Measurements from ENCODE around the gene LCN15. TPM values are rescaled to one million over a fixed set of nuclear protein-coding genes. Genes with fewer than 3 reads are reported as not detected.
A peak's percentile ranks its signal among the peaks of the same experiment; 100 is the strongest.

The LCN15 gene
- total RNA-seq, 1 donor from 2014 or later, result not detected

- H3K27me3 Mint-ChIP-seq (ENCODE audit: low read depth, unreplicated experiment), result no peaks in the 10 kb centered on the region
- Histone ChIP-seq H3K4me3 (ENCODE audit: insufficient read depth, low read depth, low read length) (no peak within 1 kb of the TSS), H3K36me3 (ENCODE audit: insufficient read depth, low read length) (no peaks in the 10 kb centered on the region), H3K27ac (ENCODE audit: low read depth, low read length) (no peak within 1 kb of the TSS), H3K4me1 (ENCODE audit: insufficient read depth, low read length) (peaks cover 15% of the 10 kb centered on the region), H3K9ac (ENCODE audit: low read length) (no peak within 1 kb of the TSS), H3K27me3 (ENCODE audit: insufficient read depth, low read length) (peaks cover 23% of the 10 kb centered on the region), H3K79me2 (ENCODE audit: insufficient read depth, low read length) (peaks cover 9% of the 10 kb centered on the region), H4K20me1 (ENCODE audit: insufficient read depth, low read length) (peaks cover 24% of the 10 kb centered on the region), H3K9me3 (ENCODE audit: insufficient read depth, low read depth, low read length) (no peaks in the 10 kb centered on the region), H2AFZ (ENCODE audit: low read depth, low read length) (no peak within 1 kb of the TSS), H3K4me2 (ENCODE audit: low read length) (peak within 1 kb of the TSS; percentile 32)
- peaks cover 20% of the 10 kb centered on the region for H3K4me1 Mint-ChIP-seq (ENCODE audit: low read depth, unreplicated experiment)
- H3K9me3 Mint-ChIP-seq (ENCODE audit: unreplicated experiment), result no peaks in the 10 kb centered on the region
- peak within 1 kb of the TSS; percentile 75 for H3K4me3 Mint-ChIP-seq (ENCODE audit: unreplicated experiment)
- no peak for DNase-seq (ENCODE audit: low read depth)
- FAIRE-seq, result no peak
- TF ChIP-seq EZH2 (IDR thresholded peaks at IDR 0.05; ENCODE audit: insufficient read depth, low read length) (no peak), CTCF (IDR thresholded peaks at IDR 0.05; ENCODE audit: insufficient read depth, low read depth, low read length) (no peak)
- H3K36me3 Mint-ChIP-seq (ENCODE audit: low read depth, unreplicated experiment), result peaks cover 6% of the 10 kb centered on the region
- H3K27ac Mint-ChIP-seq (ENCODE audit: unreplicated experiment), result peak within 1 kb of the TSS; percentile 7
Measured at GRCh38 chr9:136796238-136796774, 32.0 kb upstream of the LCN15 start, which contains the start of gene CCDC183. Gene CCDC183, plus strand, starts transcription at chr9:136796338. Its CDS starts 60 bp downstream, at chr9:136796398.

GRCh38 chr9:136795000-136795348 lies 30.7 kb upstream of the LCN15 start:
- H3K27ac Mint-ChIP-seq (ENCODE audit: unreplicated experiment), result no peak overlapping the region

More at GRCh38 chr9:136795000-136795348, 30.7 kb upstream of the LCN15 start:
- TF ChIP-seq CTCF (IDR thresholded peaks at IDR 0.05; ENCODE audit: insufficient read depth, low read depth, low read length) (no peak), EZH2 (IDR thresholded peaks at IDR 0.05; ENCODE audit: insufficient read depth, low read length) (no peak)
- no peak for FAIRE-seq
- Mint-ChIP-seq H3K9me3 (ENCODE audit: unreplicated experiment) (no peaks in the 10 kb centered on the region), H3K27me3 (ENCODE audit: low read depth, unreplicated experiment) (no peaks in the 10 kb centered on the region), H3K4me1 (ENCODE audit: low read depth, unreplicated experiment) (peaks cover 15% of the 10 kb centered on the region), H3K4me3 (ENCODE audit: unreplicated experiment) (peak overlapping the region; percentile 15), H3K36me3 (ENCODE audit: low read depth, unreplicated experiment) (peaks cover 6% of the 10 kb centered on the region)
- no peak overlapping the region for H3K27ac ChIP-seq (ENCODE audit: low read depth, low read length)
- no peak for DNase-seq (ENCODE audit: low read depth)
- H3K4me1 ChIP-seq (ENCODE audit: insufficient read depth, low read length), result peaks cover 18% of the 10 kb centered on the region
- H3K4me2 ChIP-seq (ENCODE audit: low read length), result no peak overlapping the region
- H3K4me3 ChIP-seq (ENCODE audit: insufficient read depth, low read depth, low read length), result no peak overlapping the region
- H3K27me3 ChIP-seq (ENCODE audit: insufficient read depth, low read length), result peaks cover 15% of the 10 kb centered on the region
- no peak overlapping the region for H3K9ac ChIP-seq (ENCODE audit: low read length)
- no peaks in the 10 kb centered on the region for H3K9me3 ChIP-seq (ENCODE audit: insufficient read depth, low read depth, low read length)
- H2AFZ ChIP-seq (ENCODE audit: low read depth, low read length), result no peak overlapping the region
- H3K79me2 ChIP-seq (ENCODE audit: insufficient read depth, low read length), result peaks cover 9% of the 10 kb centered on the region
- peaks cover 22% of the 10 kb centered on the region for H4K20me1 ChIP-seq (ENCODE audit: insufficient read depth, low read length)
- H3K36me3 ChIP-seq (ENCODE audit: insufficient read depth, low read length), result no peaks in the 10 kb centered on the region

Data from astrocyte (in vitro differentiated cells and primary cell).